ENCODE data around the gene SCGB1C2.

GRCh38 chr17:172401-172800 is 35.0 kb downstream of the SCGB1C2 start:
- TF ChIP-seq FOXJ3 (CRISPR knock-in tag; IDR thresholded peaks at IDR 0.05; ENCODE audit: borderline replicate concordance) (no peak), MAX (CRISPR knock-in tag; IDR thresholded peaks at IDR 0.05) (no peak), SMAD4 (CRISPR knock-in tag; IDR thresholded peaks at IDR 0.05) (no peak), CTCF (IDR thresholded peaks at IDR 0.05) (no peak)
- TF ChIP-seq, protein P1, sequence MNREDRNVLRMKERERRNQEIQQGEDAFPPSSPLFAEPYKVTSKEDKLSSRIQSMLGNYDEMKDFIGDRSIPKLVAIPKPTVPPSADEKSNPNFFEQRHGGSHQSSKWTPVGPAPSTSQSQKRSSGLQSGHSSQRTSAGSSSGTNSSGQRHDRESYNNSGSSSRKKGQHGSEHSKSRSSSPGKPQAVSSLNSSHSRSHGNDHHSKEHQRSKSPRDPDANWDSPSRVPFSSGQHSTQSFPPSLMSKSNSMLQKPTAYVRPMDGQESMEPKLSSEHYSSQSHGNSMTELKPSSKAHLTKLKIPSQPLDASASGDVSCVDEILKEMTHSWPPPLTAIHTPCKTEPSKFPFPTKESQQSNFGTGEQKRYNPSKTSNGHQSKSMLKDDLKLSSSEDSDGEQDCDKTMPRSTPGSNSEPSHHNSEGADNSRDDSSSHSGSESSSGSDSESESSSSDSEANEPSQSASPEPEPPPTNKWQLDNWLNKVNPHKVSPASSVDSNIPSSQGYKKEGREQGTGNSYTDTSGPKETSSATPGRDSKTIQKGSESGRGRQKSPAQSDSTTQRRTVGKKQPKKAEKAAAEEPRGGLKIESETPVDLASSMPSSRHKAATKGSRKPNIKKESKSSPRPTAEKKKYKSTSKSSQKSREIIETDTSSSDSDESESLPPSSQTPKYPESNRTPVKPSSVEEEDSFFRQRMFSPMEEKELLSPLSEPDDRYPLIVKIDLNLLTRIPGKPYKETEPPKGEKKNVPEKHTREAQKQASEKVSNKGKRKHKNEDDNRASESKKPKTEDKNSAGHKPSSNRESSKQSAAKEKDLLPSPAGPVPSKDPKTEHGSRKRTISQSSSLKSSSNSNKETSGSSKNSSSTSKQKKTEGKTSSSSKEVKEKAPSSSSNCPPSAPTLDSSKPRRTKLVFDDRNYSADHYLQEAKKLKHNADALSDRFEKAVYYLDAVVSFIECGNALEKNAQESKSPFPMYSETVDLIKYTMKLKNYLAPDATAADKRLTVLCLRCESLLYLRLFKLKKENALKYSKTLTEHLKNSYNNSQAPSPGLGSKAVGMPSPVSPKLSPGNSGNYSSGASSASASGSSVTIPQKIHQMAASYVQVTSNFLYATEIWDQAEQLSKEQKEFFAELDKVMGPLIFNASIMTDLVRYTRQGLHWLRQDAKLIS (CRISPR knock-in tag; IDR thresholded peaks at IDR 0.05; ENCODE audit: borderline replicate concordance): no peak
- TF ChIP-seq, protein P2, sequence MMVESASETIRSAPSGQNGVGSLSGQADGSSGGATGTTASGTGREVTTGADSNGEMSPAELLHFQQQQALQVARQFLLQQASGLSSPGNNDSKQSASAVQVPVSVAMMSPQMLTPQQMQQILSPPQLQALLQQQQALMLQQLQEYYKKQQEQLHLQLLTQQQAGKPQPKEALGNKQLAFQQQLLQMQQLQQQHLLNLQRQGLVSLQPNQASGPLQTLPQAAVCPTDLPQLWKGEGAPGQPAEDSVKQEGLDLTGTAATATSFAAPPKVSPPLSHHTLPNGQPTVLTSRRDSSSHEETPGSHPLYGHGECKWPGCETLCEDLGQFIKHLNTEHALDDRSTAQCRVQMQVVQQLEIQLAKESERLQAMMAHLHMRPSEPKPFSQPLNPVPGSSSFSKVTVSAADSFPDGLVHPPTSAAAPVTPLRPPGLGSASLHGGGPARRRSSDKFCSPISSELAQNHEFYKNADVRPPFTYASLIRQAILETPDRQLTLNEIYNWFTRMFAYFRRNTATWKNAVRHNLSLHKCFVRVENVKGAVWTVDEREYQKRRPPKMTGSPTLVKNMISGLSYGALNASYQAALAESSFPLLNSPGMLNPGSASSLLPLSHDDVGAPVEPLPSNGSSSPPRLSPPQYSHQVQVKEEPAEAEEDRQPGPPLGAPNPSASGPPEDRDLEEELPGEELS (CRISPR knock-in tag; IDR thresholded peaks at IDR 0.05): no peak
- TF ChIP-seq, protein P3, sequence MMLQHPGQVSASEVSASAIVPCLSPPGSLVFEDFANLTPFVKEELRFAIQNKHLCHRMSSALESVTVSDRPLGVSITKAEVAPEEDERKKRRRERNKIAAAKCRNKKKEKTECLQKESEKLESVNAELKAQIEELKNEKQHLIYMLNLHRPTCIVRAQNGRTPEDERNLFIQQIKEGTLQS (CRISPR knock-in tag; conservative IDR thresholded peaks at IDR 0.05): no peak

Data from WTC11 (cell line).